B cell (primary cell): ENCODE results near the gene NUP93. TPM values are rescaled to one million over a fixed set of nuclear protein-coding genes. Genes with fewer than 3 reads are reported as not detected.

Experiments
- ATAC-seq: fragments of 200-7000 bp; cut with Tn5 transposase; one replicate; pipeline ENCODE4 v1.10.0; 2021; ENCODE audit warnings: low read depth, mild to moderate bottlenecking, moderate number of reproducible peaks, moderate library complexity
- CTCF ChIA-PET: fragments of 350-600 bp; sonication (Branson Sonifier 250); formaldehyde crosslinking; loops from one replicate; lab custom pipeline; 2021; ENCODE audit warnings: antibody characterized with exemption, inconsistent platforms; lab: Charles Lee
- POLR2A ChIA-PET: fragments of 350-600 bp; sonication (Branson Sonifier 250); formaldehyde crosslinking; loops from one replicate; lab custom pipeline; 2021; ENCODE audit warnings: antibody characterized with exemption; lab: Charles Lee
- DNase-seq: peaks from one replicate; pipeline ENCODE4 v3.0.0; 2013
- H2AFZ ChIP-seq: 2 replicates; pipeline ENCODE4 v1.6.1; 2012; ENCODE audit warnings: mild to moderate bottlenecking, low read depth, low read length; ENCODE audit not compliant: insufficient read depth, poor library complexity, severe bottlenecking
- H3K27ac ChIP-seq, 2 donors: 1 replicate in 1 of 2; 2 replicates in 1 of 2; pipeline ENCODE4 v1.5.1; 2012 to 2013; ENCODE audit warnings: low read length in 2 of 2, mild to moderate bottlenecking in 2 of 2, moderate library complexity in 1 of 2
- H3K27me3 ChIP-seq, 4 experiments: fragments of 200-600 bp in 1 of 4; sonication (generic) in 1 of 4; replicated peaks in 1 of 4; 1 replicate in 2 of 4; 2 replicates in 2 of 4; pipeline versions ENCODE4 v1.6.1 to v1.7.0; 2013 to 2016; ENCODE audit warnings: low read length in 3 of 4, mild to moderate bottlenecking in 2 of 4, mixed read lengths in 1 of 4, moderate library complexity in 1 of 4; ENCODE audit not compliant: insufficient read depth in 4 of 4, control insufficient read depth in 3 of 4; ENCODE audit errors: control extremely low read depth in 1 of 4
- H3K36me3 ChIP-seq, 2 experiments: replicated peaks in 1 of 2; 1 replicate in 1 of 2; 2 replicates in 1 of 2; pipeline versions ENCODE4 v1.6.1 to v1.7.1; 2013; ENCODE audit warnings: low read length in 1 of 2; ENCODE audit not compliant: insufficient read depth in 2 of 2, control insufficient read depth in 1 of 2; ENCODE audit errors: control extremely low read depth in 1 of 2, extremely low read depth in 1 of 2
- H3K4me1 ChIP-seq, 2 donors: fragments of 200-600 bp in 1 of 2; sonication (generic) in 1 of 2; 1 replicate in 1 of 2; 2 replicates in 1 of 2; pipeline versions ENCODE4 v1.5.1 to v1.6.1; 2013 to 2017; ENCODE audit warnings: low read length in 2 of 2; ENCODE audit not compliant: control insufficient read depth in 2 of 2, insufficient read depth in 2 of 2
- H3K4me2 ChIP-seq: replicated peaks from 2 replicates; pipeline ENCODE3; 2012; ENCODE audit warnings: mild to moderate bottlenecking, low read depth, low read length; ENCODE audit not compliant: poor library complexity, severe bottlenecking
- H3K4me3 ChIP-seq, 5 experiments: fragments of 200-600 bp in 1 of 5; sonication (generic) in 1 of 5; 1 replicate in 3 of 5; 2 replicates in 2 of 5; pipeline versions ENCODE4 v1.5.1 to v1.7.0; 2011 to 2016; ENCODE audit warnings: low read length in 4 of 5, mild to moderate bottlenecking in 4 of 5, low read depth in 2 of 5, control low read depth in 1 of 5, moderate library complexity in 1 of 5; ENCODE audit not compliant: insufficient read depth in 1 of 5; ENCODE audit errors: control extremely low read depth in 1 of 5, extremely low read depth in 1 of 5
- H3K79me2 ChIP-seq: fragments of 200-600 bp; sonication (generic); one replicate; pipeline ENCODE4 v1.6.0; 2016; ENCODE audit warnings: low read length; ENCODE audit not compliant: control insufficient read depth, insufficient read depth
- H3K9ac ChIP-seq: fragments of 200-600 bp; sonication (generic); 2 replicates; pipeline ENCODE4 v1.6.1; 2017; ENCODE audit warnings: mild to moderate bottlenecking, low read length, moderate library complexity
- H3K9me3 ChIP-seq, 3 donors: one replicate each; pipeline versions ENCODE4 v1.6.1 to v1.7.1; 2013; ENCODE audit warnings: low read length in 2 of 3; ENCODE audit not compliant: control insufficient read depth in 2 of 3, insufficient read depth in 1 of 3; ENCODE audit errors: control extremely low read depth in 1 of 3
- H4K20me1 ChIP-seq: 2 replicates; pipeline ENCODE4 v1.6.0; 2012; ENCODE audit warnings: mild to moderate bottlenecking, low read length; ENCODE audit not compliant: insufficient read depth, control insufficient read depth, poor library complexity, severe bottlenecking
- H3K27ac Mint-ChIP-seq: one replicate; pipeline ENCODE4 v1.8.0; 2021; ENCODE audit warnings: mixed read lengths
- H3K27me3 Mint-ChIP-seq: one replicate; pipeline ENCODE4 v1.8.0; 2021; ENCODE audit warnings: mixed read lengths
- H3K4me1 Mint-ChIP-seq: one replicate; pipeline ENCODE4 v1.8.0; 2021; ENCODE audit warnings: mixed read lengths
- H3K4me3 Mint-ChIP-seq: one replicate; pipeline ENCODE4 v1.8.0; 2021; ENCODE audit warnings: mixed read lengths
- H3K9me3 Mint-ChIP-seq: one replicate; pipeline ENCODE4 v1.8.0; 2022; ENCODE audit warnings: mixed read lengths; ENCODE audit not compliant: insufficient read depth
- CTCF ChIP-seq: fragments of 200-600 bp; IDR thresholded peaks from one replicate; pipeline ENCODE4 v1.8.0; 2022; ENCODE audit warnings: antibody characterized with exemption, mild to moderate bottlenecking
- EZH2 ChIP-seq: IDR thresholded peaks from 2 replicates; pipeline ENCODE4 v1.6.1; 2012; ENCODE audit warnings: borderline replicate concordance, low read depth, mild to moderate bottlenecking, moderate library complexity, low read length; ENCODE audit not compliant: insufficient read depth, poor library complexity, severe bottlenecking
- WGBS: methylation state at CpG from one replicate; pipeline ENCODE4 v1.1.5; 2013; ENCODE audit warnings: missing lambda C conversion rate; ENCODE audit not compliant: insufficient coverage; 5-methylcytosine and 5-hydroxymethylcytosine counted together
- intact Hi-C: fragments of 100-400 bp; cut with micrococcal nuclease; formaldehyde crosslinking; loops from one replicate; pipeline ENCODE4 v1.10.0; 2022
- polyA plus RNA-seq: library from polyadenylated mRNA; depleted of rRNA; stranded (reverse); fragments of >200 nt; gene quantifications from 2 replicates; pipeline ENCODE4 v1.2.3, GENCODE V29; 2012
- total RNA-seq, 2 donors: library from RNA; stranded (reverse); fragments of 120-200 nt in 1 of 2; gene quantifications; 1 replicate in 1 of 2; 2 replicates in 1 of 2; pipeline versions ENCODE4 v1.2.3 to v1.2.4, GENCODE V29; 2013 to 2022

Gene NUP93
- total and polyA plus RNA-seq, 2 donors (not counting 1 experiment from before 2014, with no cell fraction given): 23.6 to 64.6 TPM

- no peak overlapping the region for H3K4me2 ChIP-seq
- CTCF ChIA-PET: no interaction called here
- H3K27ac Mint-ChIP-seq: no peak overlapping the region
- intact Hi-C loops: no loop called here
- no peak overlapping the region for H2AFZ ChIP-seq
- H3K9ac ChIP-seq: no peak overlapping the region
- H3K9me3 Mint-ChIP-seq: no peaks in the 10 kb centered on the region
- no peaks in the 10 kb centered on the region for H3K27me3 Mint-ChIP-seq
- POLR2A ChIA-PET: no interaction called here
- no peaks in the 10 kb centered on the region for H3K9me3 ChIP-seq
- H3K36me3 ChIP-seq: peaks cover 4 to 50% of the 10 kb centered on the region in 2 experiments
- H3K79me2 ChIP-seq: no peaks in the 10 kb centered on the region
- DNase-seq: no peak
- TF ChIP-seq EZH2 (no peak), CTCF (no peak)
- H3K4me3 ChIP-seq: no peak overlapping the region
- H3K4me1 Mint-ChIP-seq: no peaks in the 10 kb centered on the region
- no peak overlapping the region for H3K27ac ChIP-seq
- no peaks in the 10 kb centered on the region for H3K4me1 ChIP-seq
- no peak for ATAC-seq
- no peaks in the 10 kb centered on the region for H3K27me3 ChIP-seq
- H3K4me3 Mint-ChIP-seq: no peak overlapping the region
- H4K20me1 ChIP-seq: no peaks in the 10 kb centered on the region
Observed at GRCh38 chr16:56825826-56826225, 95.9 kb downstream of the NUP93 start.

- H3K36me3 ChIP-seq: peaks cover 7 to 50% of the 10 kb centered on the region in 2 experiments
- no peak overlapping the region for H3K27ac ChIP-seq
Observed at GRCh38 chr16:56828647-56829046, 98.7 kb downstream of the NUP93 start.

More at GRCh38 chr16:56828647-56829046, 98.7 kb downstream of the NUP93 start:
- Mint-ChIP-seq H3K27me3 (no peaks in the 10 kb centered on the region), H3K4me1 (no peaks in the 10 kb centered on the region), H3K9me3 (no peaks in the 10 kb centered on the region), H3K4me3 (no peak overlapping the region), H3K27ac (no peak overlapping the region)
- ATAC-seq (no peak), DNase-seq (no peak)
- TF ChIP-seq CTCF: no peak
- no peak for TF ChIP-seq EZH2
- H4K20me1 ChIP-seq: no peaks in the 10 kb centered on the region
- H3K4me2 ChIP-seq: no peak overlapping the region
- no peaks in the 10 kb centered on the region for H3K9me3 ChIP-seq
- H3K27me3 ChIP-seq: no peaks in the 10 kb centered on the region
- no peak overlapping the region for H2AFZ ChIP-seq
- intact Hi-C loops: no loop called here
- H3K9ac ChIP-seq: no peak overlapping the region
- CTCF ChIA-PET: interaction anchor here (1.1 to 1.6 kb wide), 2 partner anchors 39 to 113 kb away, joined by 3 to 4 read pairs; no protein-coding TSS in a partner anchor
- WGBS: 100% methylated on average over 1 of the region's 1 CpG
- H3K79me2 ChIP-seq: no peaks in the 10 kb centered on the region
- no peaks in the 10 kb centered on the region for H3K4me1 ChIP-seq
- POLR2A ChIA-PET: no interaction called here
- no peak overlapping the region for H3K4me3 ChIP-seq
